ENCODE data around the gene DMD.
"Not testable (repeated sequence)": the region's sequence is repeated elsewhere in the genome, so short reads cannot be mapped to it uniquely, and the experiment has no call there.

Gene DMD

GRCh38 chrX:33086886-33087285, 124.5 kb downstream of the DMD start:
- Histone ChIP-seq H3K79me2 (ENCODE audit: insufficient read depth, low read length) (no peaks in the 10 kb centered on the region), H3K9ac (ENCODE audit: low read depth, low read length, poor library complexity, severe bottlenecking) (no peak overlapping the region), H3K36me3 (ENCODE audit: insufficient read depth, low read length) (no peaks in the 10 kb centered on the region), H4K20me1 (ENCODE audit: insufficient read depth, low read length, poor library complexity, severe bottlenecking) (no peaks in the 10 kb centered on the region), H3K9me2 (replicated peaks; ENCODE audit: low read depth, low read length) (no peaks in the 10 kb centered on the region), H3K4me3 (ENCODE audit: low read length, poor library complexity, severe bottlenecking) (no peak overlapping the region), H3K27me3 (ENCODE audit: insufficient read depth, low read length, poor library complexity, severe bottlenecking) (no peaks in the 10 kb centered on the region), H2AFZ (ENCODE audit: low read length) (no peak overlapping the region), H3K4me2 (ENCODE audit: low read depth, low read length, poor library complexity, severe bottlenecking) (no peak overlapping the region), H3K4me1 (ENCODE audit: insufficient read depth, low read length, poor library complexity, severe bottlenecking) (no peaks in the 10 kb centered on the region), H3K9me3 (ENCODE audit: insufficient read depth, low read depth, low read length) (no peaks in the 10 kb centered on the region), H3F3A (ENCODE audit: low read depth) (no peaks in the 10 kb centered on the region)
- TF ChIP-seq EZH2phosphoT487 (IDR thresholded peaks at IDR 0.05; ENCODE audit: borderline replicate concordance): no peak
- TF ChIP-seq, protein P1, sequence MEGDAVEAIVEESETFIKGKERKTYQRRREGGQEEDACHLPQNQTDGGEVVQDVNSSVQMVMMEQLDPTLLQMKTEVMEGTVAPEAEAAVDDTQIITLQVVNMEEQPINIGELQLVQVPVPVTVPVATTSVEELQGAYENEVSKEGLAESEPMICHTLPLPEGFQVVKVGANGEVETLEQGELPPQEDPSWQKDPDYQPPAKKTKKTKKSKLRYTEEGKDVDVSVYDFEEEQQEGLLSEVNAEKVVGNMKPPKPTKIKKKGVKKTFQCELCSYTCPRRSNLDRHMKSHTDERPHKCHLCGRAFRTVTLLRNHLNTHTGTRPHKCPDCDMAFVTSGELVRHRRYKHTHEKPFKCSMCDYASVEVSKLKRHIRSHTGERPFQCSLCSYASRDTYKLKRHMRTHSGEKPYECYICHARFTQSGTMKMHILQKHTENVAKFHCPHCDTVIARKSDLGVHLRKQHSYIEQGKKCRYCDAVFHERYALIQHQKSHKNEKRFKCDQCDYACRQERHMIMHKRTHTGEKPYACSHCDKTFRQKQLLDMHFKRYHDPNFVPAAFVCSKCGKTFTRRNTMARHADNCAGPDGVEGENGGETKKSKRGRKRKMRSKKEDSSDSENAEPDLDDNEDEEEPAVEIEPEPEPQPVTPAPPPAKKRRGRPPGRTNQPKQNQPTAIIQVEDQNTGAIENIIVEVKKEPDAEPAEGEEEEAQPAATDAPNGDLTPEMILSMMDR (conservative IDR thresholded peaks at IDR 0.05; ENCODE audit: low read length): no peak

DNA sequence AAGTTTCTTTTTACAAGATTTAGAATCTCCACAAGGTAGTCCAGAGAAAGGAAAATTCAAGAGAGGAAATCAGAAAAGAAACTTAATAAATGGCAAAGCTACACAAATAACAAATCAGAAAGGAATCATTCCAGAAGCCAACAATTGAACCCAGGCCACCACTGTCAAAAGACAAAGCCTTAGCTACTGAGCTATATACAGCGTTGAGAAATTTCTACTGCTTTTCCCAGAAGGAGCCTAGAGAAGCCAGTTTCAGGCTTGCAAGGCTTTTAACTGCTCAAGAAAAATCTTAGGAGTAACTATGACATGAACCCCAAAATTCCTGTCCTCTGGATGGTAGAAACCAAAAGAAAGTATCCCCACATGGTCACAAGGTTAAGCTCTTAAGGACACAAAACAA, 129.0 kb downstream of the DMD start:
- Histone ChIP-seq H2AFZ (ENCODE audit: low read length) (no peak overlapping the region), H3K4me3 (ENCODE audit: low read length, poor library complexity, severe bottlenecking) (no peak overlapping the region), H4K20me1 (ENCODE audit: insufficient read depth, low read length, poor library complexity, severe bottlenecking) (no peaks in the 10 kb centered on the region), H3K9me3 (ENCODE audit: insufficient read depth, low read depth, low read length) (no peaks in the 10 kb centered on the region), H3K4me2 (ENCODE audit: low read depth, low read length, poor library complexity, severe bottlenecking) (no peak overlapping the region), H3K4me1 (ENCODE audit: insufficient read depth, low read length, poor library complexity, severe bottlenecking) (no peaks in the 10 kb centered on the region), H3K36me3 (ENCODE audit: insufficient read depth, low read length) (no peaks in the 10 kb centered on the region), H3K79me2 (ENCODE audit: insufficient read depth, low read length) (no peaks in the 10 kb centered on the region), H3F3A (ENCODE audit: low read depth) (no peaks in the 10 kb centered on the region), H3K9me2 (replicated peaks; ENCODE audit: low read depth, low read length) (no peaks in the 10 kb centered on the region), H3K27me3 (ENCODE audit: insufficient read depth, low read length, poor library complexity, severe bottlenecking) (no peaks in the 10 kb centered on the region), H3K9ac (ENCODE audit: low read depth, low read length, poor library complexity, severe bottlenecking) (no peak overlapping the region)
- no peak for TF ChIP-seq EZH2phosphoT487 (IDR thresholded peaks at IDR 0.05; ENCODE audit: borderline replicate concordance)
- TF ChIP-seq, protein P1 (conservative IDR thresholded peaks at IDR 0.05; ENCODE audit: low read length): no peak

DNA sequence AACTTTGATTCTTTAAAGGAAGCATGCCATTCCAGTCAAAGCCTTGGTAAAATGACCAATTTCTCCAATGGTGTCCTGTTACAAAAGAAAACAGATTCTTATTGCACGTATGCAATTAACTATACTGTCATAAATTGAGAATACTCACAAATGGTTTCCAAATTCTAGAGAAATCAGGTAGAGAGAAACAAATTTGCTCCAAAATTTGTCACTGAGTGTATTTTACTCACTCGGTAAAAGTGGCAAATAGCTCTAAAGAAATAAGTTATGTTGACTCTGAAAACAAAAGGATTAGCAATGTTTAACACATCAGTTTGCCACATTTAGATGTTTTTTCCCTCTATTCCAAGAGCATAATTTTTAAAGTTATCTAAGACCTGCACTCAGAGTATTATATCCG, 133.1 kb downstream of the DMD start:
- no peak overlapping the region for H3K4me2 ChIP-seq (ENCODE audit: low read depth, low read length, poor library complexity, severe bottlenecking)
- H2AFZ ChIP-seq (ENCODE audit: low read length): no peak overlapping the region
- no peaks in the 10 kb centered on the region for H3K27me3 ChIP-seq (ENCODE audit: insufficient read depth, low read length, poor library complexity, severe bottlenecking)
- H3K36me3 ChIP-seq (ENCODE audit: insufficient read depth, low read length): no peaks in the 10 kb centered on the region
- H3K4me1 ChIP-seq (ENCODE audit: insufficient read depth, low read length, poor library complexity, severe bottlenecking): no peaks in the 10 kb centered on the region
- no peaks in the 10 kb centered on the region for H3K79me2 ChIP-seq (ENCODE audit: insufficient read depth, low read length)
- H4K20me1 ChIP-seq (ENCODE audit: insufficient read depth, low read length, poor library complexity, severe bottlenecking): no peaks in the 10 kb centered on the region
- no peak overlapping the region for H3K9ac ChIP-seq (ENCODE audit: low read depth, low read length, poor library complexity, severe bottlenecking)
- TF ChIP-seq, protein P1 (conservative IDR thresholded peaks at IDR 0.05; ENCODE audit: low read length): no peak
- no peak for TF ChIP-seq EZH2phosphoT487 (IDR thresholded peaks at IDR 0.05; ENCODE audit: borderline replicate concordance)
- H3K9me3 ChIP-seq (ENCODE audit: insufficient read depth, low read depth, low read length): no peaks in the 10 kb centered on the region
- H3K4me3 ChIP-seq (ENCODE audit: low read length, poor library complexity, severe bottlenecking): no peak overlapping the region
- no peaks in the 10 kb centered on the region for H3F3A ChIP-seq (ENCODE audit: low read depth)
- no peaks in the 10 kb centered on the region for H3K9me2 ChIP-seq (replicated peaks; ENCODE audit: low read depth, low read length)

DNA sequence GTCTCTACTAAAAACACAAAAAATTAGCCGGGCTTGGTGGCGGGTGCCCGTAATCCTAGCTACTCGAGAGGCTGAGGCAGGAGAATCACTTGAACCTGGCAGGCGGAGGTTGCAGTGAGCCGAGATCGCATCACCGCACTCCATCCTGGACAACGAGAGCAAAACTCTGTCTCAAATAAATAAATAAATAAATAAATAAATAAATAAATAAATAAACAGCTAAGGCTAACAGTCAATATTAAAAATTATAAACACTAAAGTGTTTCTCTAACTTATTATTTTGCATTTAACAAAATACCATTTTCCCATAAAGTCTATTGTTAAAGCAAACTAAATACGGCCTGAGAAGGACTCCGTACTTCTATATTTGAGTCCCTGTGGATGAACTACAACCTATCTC, 137.7 kb downstream of the DMD start:
- H3K9me2 ChIP-seq (replicated peaks; ENCODE audit: low read depth, low read length); H3F3A ChIP-seq (ENCODE audit: low read depth); H3K4me3 ChIP-seq (ENCODE audit: low read length, poor library complexity, severe bottlenecking); H2AFZ ChIP-seq (ENCODE audit: low read length); H4K20me1 ChIP-seq (ENCODE audit: insufficient read depth, low read length, poor library complexity, severe bottlenecking); H3K4me1 ChIP-seq (ENCODE audit: insufficient read depth, low read length, poor library complexity, severe bottlenecking); H3K9ac ChIP-seq (ENCODE audit: low read depth, low read length, poor library complexity, severe bottlenecking); H3K36me3 ChIP-seq (ENCODE audit: insufficient read depth, low read length); H3K4me2 ChIP-seq (ENCODE audit: low read depth, low read length, poor library complexity, severe bottlenecking); H3K9me3 ChIP-seq (ENCODE audit: insufficient read depth, low read depth, low read length); H3K79me2 ChIP-seq (ENCODE audit: insufficient read depth, low read length); H3K27me3 ChIP-seq (ENCODE audit: insufficient read depth, low read length, poor library complexity, severe bottlenecking): not testable (repeated sequence)
